ENCODE results near the gene SYNDIG1L.

DNA sequence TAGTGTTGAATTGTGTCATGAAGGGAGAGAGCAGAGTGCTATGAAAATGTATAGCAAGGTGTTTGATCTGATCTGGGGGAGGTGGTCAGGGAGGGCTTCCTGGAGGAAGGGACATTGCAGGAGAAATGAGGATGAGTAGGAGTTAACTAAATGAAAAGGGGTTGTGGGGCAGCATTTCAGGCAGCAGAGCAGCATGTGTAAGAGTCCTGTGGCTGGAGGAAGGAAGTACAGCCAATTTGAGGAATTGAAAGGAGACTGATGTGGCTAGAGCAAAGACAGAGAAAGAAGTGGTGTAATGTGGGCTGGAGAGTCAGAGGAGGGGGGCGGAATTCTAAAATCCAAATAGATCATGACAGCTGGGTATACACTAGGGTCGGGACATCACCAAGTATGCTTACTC lies 46.6 kb upstream of the SYNDIG1L start:
- TF ChIP-seq, protein P1, sequence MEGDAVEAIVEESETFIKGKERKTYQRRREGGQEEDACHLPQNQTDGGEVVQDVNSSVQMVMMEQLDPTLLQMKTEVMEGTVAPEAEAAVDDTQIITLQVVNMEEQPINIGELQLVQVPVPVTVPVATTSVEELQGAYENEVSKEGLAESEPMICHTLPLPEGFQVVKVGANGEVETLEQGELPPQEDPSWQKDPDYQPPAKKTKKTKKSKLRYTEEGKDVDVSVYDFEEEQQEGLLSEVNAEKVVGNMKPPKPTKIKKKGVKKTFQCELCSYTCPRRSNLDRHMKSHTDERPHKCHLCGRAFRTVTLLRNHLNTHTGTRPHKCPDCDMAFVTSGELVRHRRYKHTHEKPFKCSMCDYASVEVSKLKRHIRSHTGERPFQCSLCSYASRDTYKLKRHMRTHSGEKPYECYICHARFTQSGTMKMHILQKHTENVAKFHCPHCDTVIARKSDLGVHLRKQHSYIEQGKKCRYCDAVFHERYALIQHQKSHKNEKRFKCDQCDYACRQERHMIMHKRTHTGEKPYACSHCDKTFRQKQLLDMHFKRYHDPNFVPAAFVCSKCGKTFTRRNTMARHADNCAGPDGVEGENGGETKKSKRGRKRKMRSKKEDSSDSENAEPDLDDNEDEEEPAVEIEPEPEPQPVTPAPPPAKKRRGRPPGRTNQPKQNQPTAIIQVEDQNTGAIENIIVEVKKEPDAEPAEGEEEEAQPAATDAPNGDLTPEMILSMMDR (conservative IDR thresholded peaks at IDR 0.05; ENCODE audit: low read length), result no peak
- TF ChIP-seq EZH2phosphoT487 (IDR thresholded peaks at IDR 0.05; ENCODE audit: borderline replicate concordance), result no peak

Measured in Loucy (cell line).